ENCODE measurements around the gene ZNF785.
"Not testable (repeated sequence)": the region's sequence is repeated elsewhere in the genome, so short reads cannot be mapped to it uniquely, and the experiment has no call there.

Gene ZNF785

DNA sequence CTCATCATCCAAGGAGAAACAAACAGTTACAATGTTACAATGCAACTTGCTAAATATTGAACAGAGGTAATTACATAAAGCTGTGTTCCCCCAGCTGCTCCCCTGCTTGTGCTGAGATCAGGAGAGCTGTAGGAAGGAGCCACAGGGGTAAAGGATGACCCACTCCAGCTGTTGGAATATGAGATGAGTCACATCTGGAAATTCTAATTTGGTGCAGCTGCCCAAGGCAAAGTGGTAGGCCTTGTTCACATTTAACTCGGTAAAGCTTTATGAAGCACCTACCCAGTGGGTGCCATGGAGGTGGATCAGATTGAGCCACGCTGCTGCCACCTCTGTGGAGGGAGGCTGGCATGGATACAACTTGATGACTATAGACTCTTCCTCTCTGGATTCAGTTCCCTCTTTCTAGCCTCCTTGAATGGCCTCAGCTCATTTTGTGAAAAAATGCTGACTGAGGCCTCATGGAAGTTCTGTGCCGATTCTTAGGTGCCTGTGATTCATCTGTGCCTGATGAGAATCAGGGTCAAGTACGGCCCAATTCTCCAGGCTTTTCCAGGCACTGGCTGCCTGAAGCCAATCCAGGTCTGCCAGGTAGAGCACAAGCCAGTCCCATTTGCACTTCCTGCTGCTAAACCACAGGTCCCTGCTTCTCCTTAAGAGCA lies 17.2 kb upstream of the ZNF785 start:
- TF ChIP-seq, protein P1, sequence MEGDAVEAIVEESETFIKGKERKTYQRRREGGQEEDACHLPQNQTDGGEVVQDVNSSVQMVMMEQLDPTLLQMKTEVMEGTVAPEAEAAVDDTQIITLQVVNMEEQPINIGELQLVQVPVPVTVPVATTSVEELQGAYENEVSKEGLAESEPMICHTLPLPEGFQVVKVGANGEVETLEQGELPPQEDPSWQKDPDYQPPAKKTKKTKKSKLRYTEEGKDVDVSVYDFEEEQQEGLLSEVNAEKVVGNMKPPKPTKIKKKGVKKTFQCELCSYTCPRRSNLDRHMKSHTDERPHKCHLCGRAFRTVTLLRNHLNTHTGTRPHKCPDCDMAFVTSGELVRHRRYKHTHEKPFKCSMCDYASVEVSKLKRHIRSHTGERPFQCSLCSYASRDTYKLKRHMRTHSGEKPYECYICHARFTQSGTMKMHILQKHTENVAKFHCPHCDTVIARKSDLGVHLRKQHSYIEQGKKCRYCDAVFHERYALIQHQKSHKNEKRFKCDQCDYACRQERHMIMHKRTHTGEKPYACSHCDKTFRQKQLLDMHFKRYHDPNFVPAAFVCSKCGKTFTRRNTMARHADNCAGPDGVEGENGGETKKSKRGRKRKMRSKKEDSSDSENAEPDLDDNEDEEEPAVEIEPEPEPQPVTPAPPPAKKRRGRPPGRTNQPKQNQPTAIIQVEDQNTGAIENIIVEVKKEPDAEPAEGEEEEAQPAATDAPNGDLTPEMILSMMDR (conservative IDR thresholded peaks at IDR 0.05; ENCODE audit: control insufficient read depth, insufficient read depth, low read depth, low read length), result no peak
- peak; percentile 84 for DNase-seq (ENCODE audit: low read depth)
- H3K4me3 ChIP-seq (ENCODE audit: control insufficient read depth, low read depth, low read length), result no peak overlapping the region

DNA sequence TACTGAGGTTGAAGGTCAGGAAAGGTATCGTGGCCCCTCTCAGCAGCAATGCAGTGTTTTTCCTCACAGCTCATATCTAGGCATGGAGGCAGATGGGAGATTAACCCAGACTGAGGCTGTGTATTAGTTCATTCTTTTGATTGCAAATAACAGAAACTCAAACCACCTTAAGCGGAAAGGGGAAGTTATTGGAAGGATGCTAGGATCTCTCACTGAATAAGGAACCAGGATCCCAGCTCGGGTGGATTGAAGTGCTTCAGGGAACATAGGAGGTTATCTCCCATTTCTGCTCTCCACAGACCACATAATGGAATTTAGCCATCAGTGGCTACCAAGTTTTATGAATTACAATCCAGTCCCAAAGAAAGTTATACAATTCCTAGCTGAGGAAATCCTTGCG lies 16.5 kb upstream of the ZNF785 start:
- H3K4me3 ChIP-seq (ENCODE audit: control insufficient read depth, low read depth, low read length), result no peak overlapping the region
- no peak for DNase-seq (ENCODE audit: low read depth)
- TF ChIP-seq, protein P1 (conservative IDR thresholded peaks at IDR 0.05; ENCODE audit: control insufficient read depth, insufficient read depth, low read depth, low read length), result no peak

DNA sequence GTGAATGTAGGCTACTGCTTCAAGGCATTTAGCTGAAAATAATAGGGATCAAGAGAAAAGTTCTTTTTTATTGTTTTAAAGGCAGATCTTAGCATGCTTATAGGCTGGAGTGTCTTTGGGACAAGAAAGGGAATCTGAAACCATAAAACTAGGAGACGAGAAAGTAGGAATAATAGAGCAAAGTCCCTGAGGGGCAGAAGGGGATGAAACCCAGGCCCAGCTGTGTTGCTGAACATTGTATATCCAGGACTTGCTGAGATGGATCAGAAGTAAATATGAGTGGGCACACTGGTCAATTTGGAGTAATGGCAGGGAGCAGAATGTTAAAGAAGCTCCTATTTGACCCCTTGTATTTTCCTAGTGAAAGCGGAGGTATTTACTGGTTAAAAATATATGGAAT lies 15.4 kb upstream of the ZNF785 start:
- DNase-seq (ENCODE audit: low read depth), result no peak
- TF ChIP-seq, protein P1 (conservative IDR thresholded peaks at IDR 0.05; ENCODE audit: control insufficient read depth, insufficient read depth, low read depth, low read length), result no peak
- no peak overlapping the region for H3K4me3 ChIP-seq (ENCODE audit: control insufficient read depth, low read depth, low read length)

DNA sequence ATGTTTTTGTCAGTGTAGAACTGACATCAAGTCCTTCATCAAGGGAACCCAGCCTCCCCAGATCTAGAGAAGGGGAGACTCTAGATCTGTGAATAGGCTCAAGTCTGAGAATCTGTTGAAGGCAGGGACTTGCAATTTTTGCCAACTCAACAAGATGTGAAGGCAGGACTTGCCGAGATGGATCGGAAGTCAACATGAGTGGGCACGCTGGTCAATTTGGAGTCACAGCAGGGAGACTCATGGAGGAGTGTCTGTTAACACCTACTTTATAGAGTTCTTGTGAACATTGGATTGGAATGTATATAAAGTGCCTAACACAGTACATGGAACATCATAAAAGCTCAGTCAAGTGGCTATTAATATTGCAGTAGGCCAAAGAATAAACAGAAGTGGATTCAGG lies 14.7 kb upstream of the ZNF785 start:
- no peak for DNase-seq (ENCODE audit: low read depth)
- no peak overlapping the region for H3K4me3 ChIP-seq (ENCODE audit: control insufficient read depth, low read depth, low read length)
- TF ChIP-seq, protein P1 (conservative IDR thresholded peaks at IDR 0.05; ENCODE audit: control insufficient read depth, insufficient read depth, low read depth, low read length), result no peak

DNA sequence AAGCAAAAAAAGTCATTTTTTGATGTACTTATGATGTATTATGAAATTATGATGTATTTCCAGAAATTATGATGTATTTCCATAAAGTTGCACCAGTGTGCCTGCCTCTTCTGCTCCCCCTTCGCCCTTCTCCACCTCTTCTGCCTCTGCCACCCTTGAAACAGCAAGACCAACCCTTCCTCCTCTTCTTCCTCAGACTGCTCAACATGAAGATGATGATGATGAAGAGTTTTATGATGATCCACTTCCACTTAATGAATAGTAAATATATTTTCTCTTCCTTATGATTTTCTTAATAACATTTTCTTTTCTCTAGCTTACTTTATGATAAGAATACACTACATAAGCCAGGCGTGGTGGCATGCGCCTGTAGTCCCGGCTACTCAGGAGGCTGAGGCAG lies 7.4 kb upstream of the ZNF785 start:
- no peak for DNase-seq (ENCODE audit: low read depth)
- TF ChIP-seq, protein P1 (conservative IDR thresholded peaks at IDR 0.05; ENCODE audit: control insufficient read depth, insufficient read depth, low read depth, low read length), result no peak
- H3K4me3 ChIP-seq (ENCODE audit: control insufficient read depth, low read depth, low read length), result no peak overlapping the region

DNA sequence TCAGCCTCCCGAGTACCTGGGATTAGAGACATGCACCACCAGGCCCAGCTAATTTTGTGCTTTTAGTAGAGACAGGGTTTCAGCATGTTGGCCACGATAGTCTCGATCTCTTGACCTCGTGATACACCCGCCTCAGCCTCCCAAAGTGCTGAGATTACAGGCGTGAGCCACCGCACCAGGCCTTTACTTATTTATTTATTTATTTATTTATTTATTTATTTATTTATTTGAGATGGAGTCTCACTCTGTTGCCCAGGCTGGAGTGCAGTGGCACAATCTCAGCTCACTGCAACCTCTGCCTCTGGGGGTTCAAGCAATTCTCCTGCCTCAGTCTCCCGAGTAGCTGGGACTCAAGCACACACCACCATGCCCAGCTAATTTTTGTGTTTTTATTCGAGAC lies 5.4 kb upstream of the ZNF785 start:
- not testable (repeated sequence) for H3K4me3 ChIP-seq (ENCODE audit: control insufficient read depth, low read depth, low read length); DNase-seq (ENCODE audit: low read depth)

DNA sequence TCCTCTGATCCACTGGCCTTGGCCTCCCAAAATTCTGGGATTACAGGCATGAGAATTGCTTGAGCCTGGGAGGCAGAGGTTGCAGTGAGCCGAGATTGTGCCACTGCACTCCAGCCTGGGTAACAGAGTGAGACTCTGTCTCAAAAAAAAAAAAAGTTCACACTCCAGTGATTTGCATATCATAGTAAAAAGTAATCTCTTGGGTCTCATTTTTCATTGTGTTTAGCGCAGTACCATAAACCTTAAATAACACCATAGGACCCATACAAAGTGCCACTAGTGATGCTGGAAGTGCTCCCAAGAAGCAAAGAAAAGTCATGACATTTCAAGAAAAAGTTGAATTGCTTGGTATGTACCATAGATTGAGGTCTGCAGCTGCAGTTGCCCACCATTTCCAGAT lies 4.1 kb upstream of the ZNF785 start:
- H3K4me3 ChIP-seq (ENCODE audit: control insufficient read depth, low read depth, low read length); DNase-seq (ENCODE audit: low read depth): not testable (repeated sequence)

DNA sequence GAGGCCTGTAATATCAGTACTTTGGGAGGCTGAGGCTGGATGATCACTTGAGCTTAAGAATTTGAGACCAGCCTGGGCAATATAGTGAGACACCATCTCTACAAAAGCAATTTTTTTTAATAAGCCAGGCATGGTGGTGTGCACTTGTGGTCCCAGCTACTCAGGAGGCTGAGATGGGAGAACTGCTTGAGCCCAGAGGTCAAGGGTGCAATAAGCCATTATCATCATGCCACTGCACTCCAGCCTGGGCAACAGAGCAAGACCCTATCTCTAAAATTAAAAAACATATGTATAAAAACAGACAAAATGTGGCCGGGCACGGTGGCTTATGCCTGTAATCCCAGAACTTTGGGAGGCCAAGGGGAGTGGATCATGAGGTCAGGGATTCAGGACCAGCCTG lies 3.2 kb upstream of the ZNF785 start:
- no peak for DNase-seq (ENCODE audit: low read depth)
- TF ChIP-seq, protein P1 (conservative IDR thresholded peaks at IDR 0.05; ENCODE audit: control insufficient read depth, insufficient read depth, low read depth, low read length), result no peak
- no peak overlapping the region for H3K4me3 ChIP-seq (ENCODE audit: control insufficient read depth, low read depth, low read length)
